ENCODE results near the gene ZNF135. TPM values are rescaled to one million over a fixed set of nuclear protein-coding genes. Genes with fewer than 3 reads are reported as not detected.

ZNF135 gene
- total and polyA plus RNA-seq, 4 donors = 0.31 to 1.5 (median 0.42) TPM

DNA sequence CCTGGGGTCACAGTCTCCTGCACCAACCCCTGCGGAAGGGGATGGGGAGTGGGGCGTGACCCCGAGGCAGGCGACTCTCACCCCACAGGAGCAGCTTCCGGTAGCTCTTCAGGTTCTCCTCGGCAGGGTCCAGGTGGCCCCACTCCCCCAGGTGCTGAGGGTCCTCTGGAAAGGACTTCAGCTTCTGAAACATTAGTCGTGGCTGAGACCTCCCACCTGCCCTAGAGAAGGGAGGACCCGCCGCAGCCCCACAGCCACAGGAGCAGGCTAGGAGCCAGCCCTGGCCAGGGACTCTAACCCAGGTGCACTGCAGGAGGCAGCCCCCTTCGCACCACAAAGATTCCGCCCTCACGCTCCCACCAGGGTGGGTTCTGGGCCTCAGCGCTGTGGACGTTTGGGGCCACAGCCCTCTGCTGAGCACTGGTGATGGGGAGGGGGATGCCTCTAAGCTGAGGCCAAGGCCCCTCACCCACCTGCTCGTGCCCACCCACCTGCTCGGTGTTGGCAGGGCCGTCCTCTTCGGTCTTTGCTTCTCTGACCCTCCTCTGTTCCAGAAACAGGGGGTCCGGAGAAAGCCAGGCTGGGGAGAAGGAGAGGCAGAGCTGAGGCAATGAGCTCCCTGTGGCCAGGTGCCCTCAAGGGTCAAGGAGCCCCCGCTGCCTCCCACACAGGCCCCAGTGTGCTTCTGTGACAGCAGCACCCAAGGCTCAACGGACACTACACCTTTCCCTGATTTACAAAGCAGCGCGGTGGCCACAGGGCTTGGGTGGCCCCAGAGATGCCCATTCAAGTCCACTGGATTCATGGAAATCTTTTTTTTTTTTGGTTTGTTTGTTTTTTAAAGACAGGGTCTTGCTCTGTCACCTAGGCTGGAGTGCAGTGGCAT lies 28.0 kb downstream of the ZNF135 start:
- no peak for DNase-seq (ENCODE audit: low spot score)
- Histone ChIP-seq H3K9ac (ENCODE audit: low read depth in 1 of 2, low read length in 2 of 2) (no peak overlapping the region), H3K27me3 (ENCODE audit: control insufficient read depth in 4 of 4, insufficient read depth in 4 of 4, low read length in 3 of 4) (no peaks in the 10 kb centered on the region), H3K9me3 (ENCODE audit: control insufficient read depth in 4 of 4, low read length in 3 of 4) (peaks cover 21 to 60% (median 54%) of the 10 kb centered on the region in 4 donors), H3K4me3 (ENCODE audit: low read depth in 1 of 3, low read length in 3 of 3) (peak overlapping the region in 2 of 3 donors; percentile 11 to 55), H3K36me3 (ENCODE audit: control insufficient read depth in 4 of 4, insufficient read depth in 3 of 4, low read depth in 1 of 4, low read length in 3 of 4) (peaks cover 0 to 13% (median 0%) of the 10 kb centered on the region in 4 donors), H3K27ac (ENCODE audit: low read depth in 1 of 2, low read length in 2 of 2) (no peak overlapping the region), H3K4me1 (ENCODE audit: control insufficient read depth in 4 of 4, insufficient read depth in 4 of 4, low read length in 3 of 4) (no peaks in the 10 kb centered on the region)
- WGBS = 96% methylated on average over 23 of the region's 23 CpGs
- TF ChIP-seq TAF1 (conservative IDR thresholded peaks at IDR 0.05) (no peak), REST (IDR thresholded peaks at IDR 0.05) (no peak)

GRCh38 chr19:58088521-58089052 lies 29.5 kb downstream of the ZNF135 start:
- H3K36me3 ChIP-seq (ENCODE audit: control insufficient read depth in 4 of 4, insufficient read depth in 3 of 4, low read depth in 1 of 4, low read length in 3 of 4) = peaks cover 0 to 13% (median 0%) of the 10 kb centered on the region in 4 donors
- peaks cover 21 to 56% (median 47%) of the 10 kb centered on the region in 4 donors for H3K9me3 ChIP-seq (ENCODE audit: control insufficient read depth in 4 of 4, low read length in 3 of 4)
- no peaks in the 10 kb centered on the region for H3K4me1 ChIP-seq (ENCODE audit: control insufficient read depth in 4 of 4, insufficient read depth in 4 of 4, low read length in 3 of 4)
- DNase-seq (ENCODE audit: low spot score) = no peak
- TF ChIP-seq RAD21 (IDR thresholded peaks at IDR 0.05) (no peak), GABPA (IDR thresholded peaks at IDR 0.05 in 1 of 2, conservative IDR thresholded peaks at IDR 0.05 in 1 of 2) (no peak), JUND (IDR thresholded peaks at IDR 0.05) (no peak), FOXA2 (IDR thresholded peaks at IDR 0.05) (no peak), REST (IDR thresholded peaks at IDR 0.05) (no peak), CTCF (IDR thresholded peaks at IDR 0.05; ENCODE audit: low read depth, low read length, missing input control) (no peak), SP1 (IDR thresholded peaks at IDR 0.05) (no peak), RXRA (IDR thresholded peaks at IDR 0.05) (no peak), ATF3 (IDR thresholded peaks at IDR 0.05) (no peak), FOXA1 (IDR thresholded peaks at IDR 0.05) (no peak), TAF1 (conservative IDR thresholded peaks at IDR 0.05) (no peak), EGR1 (IDR thresholded peaks at IDR 0.05; ENCODE audit: low read depth in 2 of 2) (no peak), NR2F2 (IDR thresholded peaks at IDR 0.05) (no peak)
- no peak overlapping the region for H3K27ac ChIP-seq (ENCODE audit: low read depth in 1 of 2, low read length in 2 of 2)
- H3K27me3 ChIP-seq (ENCODE audit: control insufficient read depth in 4 of 4, insufficient read depth in 4 of 4, low read length in 3 of 4) = no peaks in the 10 kb centered on the region
- H3K4me3 ChIP-seq (ENCODE audit: low read depth in 1 of 3, low read length in 3 of 3) = peak overlapping the region in 2 of 3 donors; percentile 20 to 31
- 97% methylated on average over 13 of the region's 13 CpGs for WGBS
- H3K9ac ChIP-seq (ENCODE audit: low read depth in 1 of 2, low read length in 2 of 2) = no peak overlapping the region

Measured in liver (tissue), 9 donors.